Measurements from ENCODE around the gene ANXA1. TPM values are rescaled to one million over a fixed set of nuclear protein-coding genes. Genes with fewer than 3 reads are reported as not detected.

ANXA1 gene
- total RNA-seq, 1 experiment from 2014 or later: 192 TPM

DNA sequence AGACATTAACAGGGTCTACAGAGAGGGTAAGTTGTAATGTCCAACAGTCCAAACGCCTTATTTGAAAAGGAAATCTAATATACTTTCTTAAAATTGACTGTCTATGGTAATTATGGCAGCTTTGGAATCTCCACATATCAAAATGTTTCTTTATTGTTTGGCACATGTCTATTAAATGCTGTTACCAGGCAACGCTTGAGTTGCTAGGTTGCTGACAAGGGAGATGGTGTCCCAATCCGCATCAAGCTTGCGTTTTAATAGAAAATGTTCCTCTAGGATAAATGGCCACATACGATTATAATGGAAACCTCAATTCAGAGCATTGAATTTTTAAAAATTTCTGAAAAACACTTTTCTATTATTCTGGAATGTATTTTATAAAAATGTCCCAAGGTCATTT lies 9.2 kb downstream of the ANXA1 start:
- Histone ChIP-seq H3K36me3 (ENCODE audit: low read depth, low read length) (peaks cover 81% of the 10 kb centered on the region), H3F3A (ENCODE audit: low read length, unreplicated experiment) (no peaks in the 10 kb centered on the region), H4K20me1 (ENCODE audit: low read length) (peaks cover 6% of the 10 kb centered on the region; the same call in 1 of the 2 replicates), H3K4me2 (ENCODE audit: low read length) (no peak overlapping the region), H3K9me3 (ENCODE audit: low read length) (no peaks in the 10 kb centered on the region), H2AFZ (ENCODE audit: low read length) (no peak overlapping the region), H3K27ac (ENCODE audit: low read length) (no peak overlapping the region), H3K9ac (ENCODE audit: low read length) (no peak overlapping the region), H3K9me2 (replicated peaks; ENCODE audit: low read length) (no peaks in the 10 kb centered on the region), H3K4me3 (ENCODE audit: low read length) (no peak overlapping the region), H3K4me1 (ENCODE audit: insufficient read depth, low read length) (peaks cover 6% of the 10 kb centered on the region), H3K79me2 (ENCODE audit: low read length) (peaks cover 23% of the 10 kb centered on the region), H3K27me3 (ENCODE audit: low read length) (no peaks in the 10 kb centered on the region)
- ChIA-PET CTCF (interaction anchor here (0.7 kb wide), 1 partner anchor 23 kb away, joined by 3 read pairs; no protein-coding TSS in a partner anchor), POLR2A (ENCODE audit: unreplicated experiment) (interaction anchor here (0.7 kb wide), 1 partner anchor 12 kb away, joined by 5 read pairs; no protein-coding TSS in a partner anchor)
- BruUV-seq (replicated peaks): no TSS peak
- intact Hi-C loops (cut with micrococcal nuclease): no loop called here
- TF ChIP-seq CTCF (conservative IDR thresholded peaks at IDR 0.05; ENCODE audit: low read depth, low read length) (no peak), EZH2 (IDR thresholded peaks at IDR 0.05; ENCODE audit: low read length, unreplicated experiment) (no peak), EZH2phosphoT487 (IDR thresholded peaks at IDR 0.05; ENCODE audit: borderline replicate concordance, low read length) (no peak)
- ATAC-seq: no peak
- DNase-seq: no peak

GRCh38 chr9:73162987-73163768 lies 11.5 kb downstream of the ANXA1 start:
- Histone ChIP-seq H3K4me3 (ENCODE audit: low read length) (no peak overlapping the region), H3F3A (ENCODE audit: low read length, unreplicated experiment) (no peaks in the 10 kb centered on the region), H3K36me3 (ENCODE audit: low read depth, low read length) (peaks cover 92% of the 10 kb centered on the region), H4K20me1 (ENCODE audit: low read length) (no peaks in the 10 kb centered on the region), H3K27ac (ENCODE audit: low read length) (no peak overlapping the region), H2AFZ (ENCODE audit: low read length) (no peak overlapping the region), H3K9ac (ENCODE audit: low read length) (no peak overlapping the region), H3K9me3 (ENCODE audit: low read length) (no peaks in the 10 kb centered on the region), H3K27me3 (ENCODE audit: low read length) (no peaks in the 10 kb centered on the region), H3K4me2 (ENCODE audit: low read length) (no peak overlapping the region), H3K4me1 (ENCODE audit: insufficient read depth, low read length) (no peaks in the 10 kb centered on the region), H3K79me2 (ENCODE audit: low read length) (0 out of 2 replicates have a peak, but pooled peaks cover 1% of the 10 kb centered on the region), H3K9me2 (replicated peaks; ENCODE audit: low read length) (no peaks in the 10 kb centered on the region)
- ChIA-PET POLR2A (ENCODE audit: unreplicated experiment) (no interaction called here), CTCF (no interaction called here)
- DNase-seq (no peak), ATAC-seq (no peak)
- TF ChIP-seq CTCF (conservative IDR thresholded peaks at IDR 0.05; ENCODE audit: low read depth, low read length) (no peak), EZH2 (IDR thresholded peaks at IDR 0.05; ENCODE audit: low read length, unreplicated experiment) (no peak), EZH2phosphoT487 (IDR thresholded peaks at IDR 0.05; ENCODE audit: borderline replicate concordance, low read length) (no peak)
- BruUV-seq (replicated peaks): no TSS peak
- intact Hi-C loops (cut with micrococcal nuclease): no loop called here

GRCh38 chr9:73165911-73166310 lies 14.2 kb downstream of the ANXA1 start:
- H3K27me3 ChIP-seq (ENCODE audit: low read length): no peaks in the 10 kb centered on the region
- DNase-seq: no peak
- H4K20me1 ChIP-seq (ENCODE audit: low read length): no peaks in the 10 kb centered on the region
- intact Hi-C loops (cut with micrococcal nuclease): no loop called here
- peaks cover 74% of the 10 kb centered on the region for H3K36me3 ChIP-seq (ENCODE audit: low read depth, low read length)
- H3K27ac ChIP-seq (ENCODE audit: low read length): no peak overlapping the region
- H3K4me1 ChIP-seq (ENCODE audit: insufficient read depth, low read length): no peaks in the 10 kb centered on the region
- no peaks in the 10 kb centered on the region for H3K9me3 ChIP-seq (ENCODE audit: low read length)
- H3K9me2 ChIP-seq (replicated peaks; ENCODE audit: low read length): no peaks in the 10 kb centered on the region
- no peak for ATAC-seq
- H3K4me3 ChIP-seq (ENCODE audit: low read length): no peak overlapping the region
- H3F3A ChIP-seq (ENCODE audit: low read length, unreplicated experiment): no peaks in the 10 kb centered on the region
- CTCF ChIA-PET: no interaction called here
- no TSS peak for BruUV-seq (replicated peaks)
- TF ChIP-seq EZH2 (IDR thresholded peaks at IDR 0.05; ENCODE audit: low read length, unreplicated experiment) (no peak), CTCF (conservative IDR thresholded peaks at IDR 0.05; ENCODE audit: low read depth, low read length) (no peak), EZH2phosphoT487 (IDR thresholded peaks at IDR 0.05; ENCODE audit: borderline replicate concordance, low read length) (no peak)
- H2AFZ ChIP-seq (ENCODE audit: low read length): no peak overlapping the region
- POLR2A ChIA-PET (ENCODE audit: unreplicated experiment): no interaction called here
- no peak overlapping the region for H3K9ac ChIP-seq (ENCODE audit: low read length)
- H3K4me2 ChIP-seq (ENCODE audit: low read length): no peak overlapping the region
- no peaks in the 10 kb centered on the region for H3K79me2 ChIP-seq (ENCODE audit: low read length)

Data from PC-3 (cell line).